ENCODE results near the gene LIMCH1. TPM values are rescaled to one million over a fixed set of nuclear protein-coding genes. Genes with fewer than 3 reads are reported as not detected.

Gene LIMCH1
- total and polyA plus RNA-seq, 8 donors, result 4.7 to 37.1 (median 17.4) TPM

DNA sequence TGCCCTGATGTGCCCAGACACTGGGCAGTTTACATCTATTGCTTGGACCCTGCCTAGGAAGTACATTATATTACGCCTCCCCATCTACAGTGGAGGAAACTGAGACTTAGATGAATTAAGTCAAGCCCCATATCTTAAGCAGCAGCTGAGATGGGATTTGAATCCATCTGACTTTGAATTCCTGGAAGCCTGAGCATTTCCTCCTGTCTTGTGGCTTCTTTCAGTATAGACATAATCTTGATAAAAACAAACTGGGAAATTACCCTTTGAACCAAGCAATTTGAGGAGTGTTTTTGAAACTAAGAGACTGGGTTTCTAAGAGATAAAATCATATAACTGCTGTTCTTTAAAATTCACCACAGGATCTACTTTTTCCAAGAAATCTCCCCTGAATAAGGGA lies 18.6 kb downstream of the LIMCH1 start:
- intact Hi-C loops (cut with DNase I; ENCODE audit: low total_unique reads), result no loop called here
- no peak overlapping the region for H3K27ac ChIP-seq
- no peaks in the 10 kb centered on the region for H3K36me3 ChIP-seq
- TF ChIP-seq, protein P1, sequence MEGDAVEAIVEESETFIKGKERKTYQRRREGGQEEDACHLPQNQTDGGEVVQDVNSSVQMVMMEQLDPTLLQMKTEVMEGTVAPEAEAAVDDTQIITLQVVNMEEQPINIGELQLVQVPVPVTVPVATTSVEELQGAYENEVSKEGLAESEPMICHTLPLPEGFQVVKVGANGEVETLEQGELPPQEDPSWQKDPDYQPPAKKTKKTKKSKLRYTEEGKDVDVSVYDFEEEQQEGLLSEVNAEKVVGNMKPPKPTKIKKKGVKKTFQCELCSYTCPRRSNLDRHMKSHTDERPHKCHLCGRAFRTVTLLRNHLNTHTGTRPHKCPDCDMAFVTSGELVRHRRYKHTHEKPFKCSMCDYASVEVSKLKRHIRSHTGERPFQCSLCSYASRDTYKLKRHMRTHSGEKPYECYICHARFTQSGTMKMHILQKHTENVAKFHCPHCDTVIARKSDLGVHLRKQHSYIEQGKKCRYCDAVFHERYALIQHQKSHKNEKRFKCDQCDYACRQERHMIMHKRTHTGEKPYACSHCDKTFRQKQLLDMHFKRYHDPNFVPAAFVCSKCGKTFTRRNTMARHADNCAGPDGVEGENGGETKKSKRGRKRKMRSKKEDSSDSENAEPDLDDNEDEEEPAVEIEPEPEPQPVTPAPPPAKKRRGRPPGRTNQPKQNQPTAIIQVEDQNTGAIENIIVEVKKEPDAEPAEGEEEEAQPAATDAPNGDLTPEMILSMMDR (IDR thresholded peaks at IDR 0.05), result no peak
- TF ChIP-seq POLR2AphosphoS5 (IDR thresholded peaks at IDR 0.05), result no peak
- no peak for TF ChIP-seq POLR2A (IDR thresholded peaks at IDR 0.05)
- no peak for TF ChIP-seq EP300 (IDR thresholded peaks at IDR 0.05)
- no peak for DNase-seq
- no peaks in the 10 kb centered on the region for H3K4me1 ChIP-seq
- H3K4me3 ChIP-seq, result no peak overlapping the region
- H3K27me3 ChIP-seq, result no peaks in the 10 kb centered on the region
- H3K9me3 ChIP-seq, result no peaks in the 10 kb centered on the region
- 70 to 92% (median 89%) methylated on average over 1 of the region's 1 CpG for WGBS, 5 donors

DNA sequence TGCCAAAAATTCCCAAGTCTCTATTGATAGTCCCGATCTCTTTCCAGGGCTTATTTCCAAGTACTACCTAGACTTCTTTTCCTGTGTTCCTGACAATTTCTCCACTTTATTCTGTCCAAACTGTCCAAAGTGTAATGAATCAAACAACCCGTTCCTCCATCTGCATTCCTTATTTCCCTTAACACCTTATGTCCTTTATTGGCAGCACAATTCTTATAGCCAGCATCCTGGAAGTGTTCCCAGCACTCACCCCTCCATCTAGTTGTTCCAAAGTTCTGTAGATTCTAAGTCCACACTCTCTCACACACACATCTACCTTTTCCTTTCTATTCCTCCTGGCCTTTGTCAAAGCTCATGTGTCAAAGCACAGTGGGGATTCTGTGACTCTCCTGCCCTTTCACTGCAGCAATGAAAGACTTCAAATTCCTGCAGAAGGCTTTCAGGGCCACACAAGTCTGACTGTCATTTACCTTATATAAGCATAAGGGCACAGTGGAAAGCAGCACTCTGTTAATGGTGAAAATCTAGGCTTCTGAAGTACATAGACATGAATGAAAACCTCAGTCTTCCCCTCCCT lies 22.1 kb downstream of the LIMCH1 start:
- WGBS, 5 donors, result 60 to 82% (median 80%) methylated on average over 2 of the region's 2 CpGs
- H3K27ac ChIP-seq, result no peak overlapping the region
- TF ChIP-seq, protein P1 (IDR thresholded peaks at IDR 0.05), result no peak
- no peak for TF ChIP-seq POLR2A (IDR thresholded peaks at IDR 0.05)
- no peak for TF ChIP-seq EP300 (IDR thresholded peaks at IDR 0.05)
- TF ChIP-seq POLR2AphosphoS5 (IDR thresholded peaks at IDR 0.05), result no peak

DNA sequence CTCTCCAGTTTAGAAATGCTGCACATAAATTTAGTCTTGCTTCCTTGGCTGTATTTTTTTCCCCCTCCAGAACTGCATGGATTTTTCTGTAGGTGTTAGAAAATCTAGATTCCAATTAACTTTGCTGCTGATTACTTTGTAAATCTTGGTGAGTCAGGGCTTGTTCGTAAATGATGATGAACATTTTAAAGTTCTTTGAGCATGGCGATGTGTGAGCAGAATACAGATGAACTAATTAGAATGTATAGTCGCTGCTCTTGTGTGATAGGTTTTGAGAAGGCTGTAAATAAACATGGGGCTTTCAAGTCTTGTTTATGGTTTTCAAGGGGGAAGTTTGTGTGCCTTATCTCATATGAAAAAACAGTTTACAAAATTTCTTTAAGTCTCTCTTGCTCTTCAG lies 23.3 kb downstream of the LIMCH1 start:
- DNase-seq, result no peak
- Histone ChIP-seq H3K9me3 (no peaks in the 10 kb centered on the region), H3K4me3 (no peak overlapping the region), H3K27ac (no peak overlapping the region), H3K4me1 (no peaks in the 10 kb centered on the region), H3K36me3 (no peaks in the 10 kb centered on the region), H3K27me3 (no peaks in the 10 kb centered on the region)
- TF ChIP-seq POLR2A (IDR thresholded peaks at IDR 0.05) (no peak), EP300 (IDR thresholded peaks at IDR 0.05) (no peak), POLR2AphosphoS5 (IDR thresholded peaks at IDR 0.05) (no peak)
- TF ChIP-seq, protein P1 (IDR thresholded peaks at IDR 0.05), result no peak
- 84 to 88% (median 86%) methylated on average over 3 of the region's 3 CpGs for WGBS, 5 donors
- intact Hi-C loops (cut with DNase I; ENCODE audit: low total_unique reads), result no loop called here

More for the DNA sequence above, 22.1 kb downstream of the LIMCH1 start:
- no peak overlapping the region for H3K4me3 ChIP-seq
- H3K36me3 ChIP-seq, result no peaks in the 10 kb centered on the region
- DNase-seq, result no peak
- intact Hi-C loops (cut with DNase I; ENCODE audit: low total_unique reads), result no loop called here
- H3K27me3 ChIP-seq, result no peaks in the 10 kb centered on the region
- H3K4me1 ChIP-seq, result no peaks in the 10 kb centered on the region
- no peaks in the 10 kb centered on the region for H3K9me3 ChIP-seq

DNA sequence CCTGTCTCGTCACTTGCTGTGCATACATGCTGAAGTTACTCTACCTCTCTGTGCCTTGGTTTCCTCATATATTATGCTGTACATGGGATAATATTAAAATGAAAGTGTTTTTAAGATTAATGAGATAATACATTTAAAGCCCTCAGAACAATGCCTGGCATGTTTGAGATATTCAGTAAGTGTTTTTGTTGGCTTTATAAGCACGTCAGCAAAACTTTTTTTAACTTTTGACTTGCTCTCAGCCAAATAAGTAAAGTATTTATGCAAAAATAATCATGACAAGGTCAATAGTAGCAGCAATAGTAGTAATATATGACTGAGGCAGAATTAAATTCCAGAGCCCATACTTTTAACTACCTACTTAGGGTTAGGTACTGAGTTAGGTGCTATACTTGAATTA lies 29.2 kb downstream of the LIMCH1 start:
- intact Hi-C loops (cut with DNase I; ENCODE audit: low total_unique reads), result no loop called here
- TF ChIP-seq EP300 (IDR thresholded peaks at IDR 0.05), result no peak
- TF ChIP-seq, protein P1 (IDR thresholded peaks at IDR 0.05), result no peak
- no peak for TF ChIP-seq POLR2A (IDR thresholded peaks at IDR 0.05)
- no peak for TF ChIP-seq POLR2AphosphoS5 (IDR thresholded peaks at IDR 0.05)
- no peaks in the 10 kb centered on the region for H3K4me1 ChIP-seq
- no peaks in the 10 kb centered on the region for H3K36me3 ChIP-seq
- no peak for DNase-seq
- H3K4me3 ChIP-seq, result no peak overlapping the region
- no peaks in the 10 kb centered on the region for H3K27me3 ChIP-seq
- 83 to 89% (median 85%) methylated on average over 2 of the region's 2 CpGs for WGBS, 5 donors
- no peak overlapping the region for H3K27ac ChIP-seq
- no peaks in the 10 kb centered on the region for H3K9me3 ChIP-seq
